NCI-H146 treated with DMSO at 0.1 percent for 48 hours (cell line): ENCODE measurements around the gene CCDC170.

Source experiments
- DNase-seq: peaks from one replicate; lab custom pipeline; 2025; ENCODE audit not compliant: unreplicated experiment; lab: John Stamatoyannopoulos, UW

Gene CCDC170

DNA sequence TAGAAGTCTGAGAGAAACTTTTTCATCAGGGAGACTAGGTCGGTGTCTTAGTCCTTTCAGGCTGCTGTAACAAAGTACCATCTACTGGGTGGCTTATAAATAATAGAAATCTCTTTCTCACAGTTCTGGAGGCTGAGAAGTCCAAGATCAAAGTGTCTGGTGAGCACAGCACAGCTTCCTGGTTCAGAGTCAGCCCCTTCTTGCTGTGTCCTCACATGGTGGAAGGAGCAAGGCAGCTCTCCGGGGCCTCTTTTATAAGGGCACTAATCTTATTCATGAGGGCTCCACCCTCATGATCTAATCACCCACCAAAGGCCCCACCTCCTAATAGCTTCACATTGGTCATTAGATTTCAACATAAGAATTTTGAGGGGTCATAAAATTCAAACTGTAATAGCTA lies 122.8 kb downstream of the CCDC170 start:
- DNase-seq = no peak

DNA sequence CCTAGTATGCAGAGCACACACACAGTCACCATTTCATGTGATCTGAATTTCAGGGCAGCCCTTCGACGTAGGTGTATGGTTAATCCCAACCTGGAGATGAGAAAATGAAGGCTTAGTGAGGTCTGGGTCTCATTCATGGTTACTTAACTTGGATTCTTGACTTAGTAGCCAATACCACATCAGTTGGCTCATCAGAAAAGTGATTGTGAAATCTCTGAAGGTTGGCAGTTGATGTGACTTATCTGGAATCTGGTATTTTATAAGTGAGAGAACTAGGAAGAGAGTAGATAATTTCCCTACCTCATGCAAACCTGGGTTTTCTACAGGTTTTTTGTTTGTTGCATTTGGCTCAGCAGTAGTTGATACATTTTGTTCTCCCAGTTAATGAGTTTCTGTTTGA lies 123.7 kb downstream of the CCDC170 start:
- no peak for DNase-seq

DNA sequence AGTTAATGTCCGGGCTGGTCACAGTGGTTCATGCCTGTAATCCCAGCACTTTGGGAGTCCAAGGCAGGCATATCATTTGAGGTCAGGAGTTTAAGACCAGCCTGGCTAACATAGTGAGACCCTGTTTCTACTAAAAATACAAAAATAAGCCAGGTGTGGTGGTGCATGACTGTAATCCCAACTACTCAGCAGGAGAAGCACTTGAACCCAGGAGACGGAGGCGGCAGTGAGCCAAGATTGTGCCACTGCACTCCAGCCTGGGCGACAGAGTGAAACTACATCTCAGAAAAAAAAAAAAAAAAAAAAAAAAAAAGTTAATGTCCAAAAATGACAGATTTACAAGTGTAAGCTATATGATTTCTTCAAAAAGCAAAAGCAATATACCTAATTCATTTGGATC lies 124.9 kb downstream of the CCDC170 start:
- no peak for DNase-seq

DNA sequence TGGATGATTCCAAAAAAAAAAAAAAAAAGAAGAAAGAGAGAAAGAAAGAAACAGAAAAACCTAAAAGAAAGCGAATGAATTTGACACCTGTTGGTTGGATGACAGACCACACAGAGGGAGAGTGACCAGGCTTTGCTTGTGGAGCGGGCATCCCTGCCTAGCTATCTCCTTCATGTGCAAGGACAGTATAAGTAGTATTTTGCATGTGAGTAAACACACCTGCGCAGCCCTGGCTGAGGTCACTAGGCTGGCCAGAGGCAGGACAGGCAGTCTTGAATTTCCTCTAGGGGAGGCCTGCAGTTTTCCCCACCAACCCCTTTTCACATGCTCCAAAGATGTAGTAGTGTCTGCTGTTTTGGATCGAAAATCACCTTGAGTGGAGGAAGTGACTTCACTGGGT lies 126.4 kb downstream of the CCDC170 start:
- no peak for DNase-seq

DNA sequence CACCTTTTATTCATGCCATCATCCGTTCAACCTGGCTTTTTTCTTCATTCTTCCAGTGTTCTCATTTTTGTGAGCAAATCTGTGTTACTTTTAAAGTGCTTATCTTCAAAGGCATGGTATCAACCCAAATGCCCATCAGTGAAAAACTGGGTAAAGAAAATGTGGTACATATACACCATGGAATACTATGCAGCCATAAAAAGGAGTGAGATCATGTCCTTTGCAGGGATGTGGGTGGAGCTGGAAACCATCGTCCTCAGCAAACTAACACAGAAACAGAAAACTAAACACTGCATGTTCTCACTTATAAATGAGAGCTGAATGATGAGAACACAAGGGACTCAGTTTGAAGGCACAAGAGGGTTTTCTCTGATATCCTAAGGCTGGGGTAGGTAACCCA lies 130.3 kb downstream of the CCDC170 start:
- DNase-seq = no peak

DNA sequence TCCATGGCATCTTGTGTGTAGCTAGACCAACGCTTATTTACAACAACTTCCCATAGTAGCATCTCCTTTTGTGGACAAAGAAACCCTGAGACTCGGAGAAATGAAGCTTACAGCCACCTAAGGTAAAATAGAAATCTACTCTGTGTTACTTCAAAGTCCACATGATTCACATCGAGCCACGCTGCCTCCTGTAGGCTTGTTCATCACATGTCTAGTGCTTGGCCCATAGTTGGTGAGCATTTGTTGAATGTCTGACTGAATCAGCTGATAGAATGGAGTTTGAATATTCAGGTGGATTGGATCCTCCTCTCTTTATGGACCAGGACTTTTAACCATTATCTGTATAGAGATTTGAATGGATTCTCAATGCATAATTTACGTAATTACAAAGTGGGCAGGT lies 130.7 kb downstream of the CCDC170 start:
- DNase-seq = no peak

DNA sequence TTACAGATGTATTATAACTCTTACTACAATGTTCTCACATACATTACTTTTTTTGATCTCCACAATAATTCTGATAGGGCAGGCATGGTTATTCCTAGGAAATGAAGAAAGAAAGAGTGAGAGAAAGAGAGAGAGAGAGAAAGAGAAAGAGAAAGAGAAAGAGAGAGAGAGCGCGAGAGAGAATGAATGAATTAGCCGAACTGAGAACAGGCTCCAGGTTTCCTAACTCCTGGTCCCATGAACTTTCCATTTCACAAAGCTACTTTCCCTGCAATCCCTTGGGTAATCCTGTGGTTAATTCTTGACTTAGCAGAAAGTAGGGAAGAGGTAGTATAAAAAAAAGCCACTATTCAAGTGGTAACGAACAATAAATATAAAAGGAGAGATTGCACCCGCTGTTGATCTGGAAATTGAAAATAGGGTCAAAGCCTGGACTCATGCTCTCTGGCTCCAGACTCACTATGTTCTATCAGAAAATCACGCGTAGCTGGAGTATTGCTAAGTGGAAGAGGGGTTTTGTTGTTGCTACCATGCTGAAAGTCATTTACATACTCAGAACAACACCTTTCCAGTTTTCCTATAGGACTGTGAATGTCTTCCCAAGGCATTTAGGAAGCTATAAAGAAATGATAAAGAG lies 131.2 kb downstream of the CCDC170 start:
- DNase-seq = no peak

DNA sequence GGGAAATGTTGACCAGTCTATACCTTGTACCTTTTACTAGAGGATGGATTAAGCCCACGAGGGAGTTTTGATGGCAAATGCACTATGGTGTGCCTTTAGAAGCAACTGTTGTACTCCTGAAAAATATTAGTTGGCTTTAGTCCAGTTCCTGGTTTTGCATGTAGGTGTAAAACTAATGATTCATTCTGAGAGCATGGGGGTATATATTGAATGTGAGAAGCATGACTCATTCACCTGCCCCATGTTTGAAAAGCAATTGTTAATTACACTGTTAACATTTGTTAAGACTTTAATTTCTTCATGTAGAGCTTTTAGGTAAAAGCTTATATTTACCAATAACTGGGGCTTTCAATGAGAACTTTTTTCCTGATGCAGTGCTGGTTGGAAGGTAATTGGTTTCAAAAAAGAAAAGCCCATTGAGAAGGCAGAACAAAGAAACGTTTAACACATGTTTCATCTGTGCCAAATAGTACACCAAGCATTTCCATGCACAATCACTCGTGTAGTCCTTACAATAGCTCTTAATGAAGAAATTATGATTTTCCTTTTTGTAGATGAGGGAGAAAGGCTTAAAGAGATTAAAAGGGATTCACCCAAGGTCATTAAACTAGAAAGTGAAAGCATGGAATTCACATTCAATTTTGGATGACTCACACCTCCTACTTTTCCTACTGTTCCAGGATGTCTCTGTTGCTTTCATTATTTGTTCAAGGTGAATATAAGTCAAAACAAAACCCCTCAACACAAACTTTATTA lies 134.1 kb downstream of the CCDC170 start:
- no peak for DNase-seq

DNA sequence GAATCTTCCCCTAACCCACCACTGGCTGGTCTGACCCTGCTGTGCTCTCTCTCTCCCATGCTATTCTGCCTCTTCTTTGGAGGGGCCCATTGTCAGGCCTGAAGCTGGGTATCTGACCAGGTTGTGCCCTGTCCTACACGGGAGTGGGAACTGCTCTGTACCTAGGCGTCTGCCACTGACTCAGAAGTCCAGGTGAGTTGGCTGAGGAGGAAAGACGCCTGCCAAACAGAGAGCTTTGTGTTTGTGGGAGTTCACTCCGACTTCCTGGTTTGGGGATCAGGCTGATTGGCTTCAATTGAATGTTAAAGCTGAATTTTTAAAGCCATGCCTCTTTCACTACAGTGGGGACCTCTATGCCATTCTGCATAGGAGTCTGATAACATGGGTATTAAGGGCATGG lies 136.0 kb downstream of the CCDC170 start:
- DNase-seq = no peak

DNA sequence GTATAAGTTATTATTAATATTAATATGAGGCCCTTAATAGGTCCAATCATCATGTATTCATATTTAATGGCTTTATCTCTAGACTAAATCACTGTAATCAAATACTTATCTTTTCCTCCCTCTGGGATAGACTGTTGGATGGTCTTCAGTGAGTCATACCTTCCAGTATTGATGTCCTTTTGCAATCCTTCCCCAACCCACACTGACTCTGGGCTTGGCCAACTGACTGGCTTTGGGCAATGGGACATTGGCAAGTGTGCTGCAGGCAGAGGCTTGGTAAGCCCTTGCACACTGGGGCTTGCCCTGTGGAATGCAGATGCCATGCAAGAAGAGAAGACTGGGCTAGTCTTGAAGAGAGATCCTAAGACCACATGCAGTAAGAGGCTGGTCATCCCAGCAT lies 136.6 kb downstream of the CCDC170 start:
- DNase-seq = no peak

DNA sequence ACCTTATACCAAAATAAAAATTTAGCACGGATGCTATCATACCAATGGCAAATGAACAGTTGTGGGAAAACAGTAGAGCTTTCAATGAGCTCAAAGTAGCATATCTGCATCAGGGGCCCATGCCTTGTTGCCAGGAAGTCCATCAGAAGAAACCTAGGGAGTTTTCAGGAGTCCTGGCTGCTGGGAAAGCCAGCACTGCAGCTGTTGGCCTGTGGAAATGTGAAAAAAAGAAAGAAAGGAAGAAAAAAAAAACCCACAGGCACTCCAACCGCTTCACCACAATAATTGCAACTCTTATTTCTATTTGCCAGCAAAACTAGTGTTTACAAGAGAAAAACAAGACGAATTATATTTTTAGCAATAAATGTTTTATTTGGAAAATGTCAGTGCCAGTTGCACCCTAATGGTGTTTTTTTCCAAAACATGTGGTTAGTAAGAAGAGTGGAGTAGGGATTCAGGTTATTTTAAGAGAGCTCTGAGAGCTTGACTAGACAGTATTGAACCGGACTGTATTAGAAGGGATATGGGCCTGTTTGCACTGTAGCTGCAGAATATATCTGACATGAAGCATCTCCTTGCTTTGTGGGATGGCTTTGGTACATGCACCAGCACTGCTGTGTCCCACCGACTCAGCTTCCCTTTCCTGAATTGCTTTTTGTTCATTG lies 137.3 kb downstream of the CCDC170 start:
- no peak for DNase-seq

DNA sequence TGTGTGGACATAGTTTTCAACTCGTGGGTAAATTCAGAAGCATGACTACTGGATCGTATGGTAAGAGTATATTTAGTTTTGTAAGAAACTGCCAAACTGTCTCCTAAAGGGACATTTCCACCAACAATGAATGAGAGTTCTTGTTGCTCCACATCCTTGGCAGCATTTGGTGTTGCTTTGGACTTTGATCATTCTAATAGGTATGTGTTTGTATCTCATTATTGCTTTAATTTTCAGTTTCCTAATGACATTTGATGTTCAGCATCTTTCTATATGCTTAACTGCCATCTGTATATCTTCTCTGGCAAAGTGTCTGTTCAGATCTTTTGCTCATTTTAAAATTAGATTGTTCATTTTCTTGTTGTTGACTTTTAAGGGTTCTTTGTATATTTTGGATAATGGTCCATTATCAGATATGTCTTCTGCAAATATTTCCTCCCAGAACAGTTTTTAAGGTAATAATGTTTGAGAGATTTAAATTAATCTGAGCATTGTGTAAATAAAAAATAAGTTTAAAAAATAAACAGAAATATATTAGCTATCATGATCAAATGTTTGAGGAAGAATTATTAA lies 138.7 kb downstream of the CCDC170 start:
- no peak for DNase-seq

DNA sequence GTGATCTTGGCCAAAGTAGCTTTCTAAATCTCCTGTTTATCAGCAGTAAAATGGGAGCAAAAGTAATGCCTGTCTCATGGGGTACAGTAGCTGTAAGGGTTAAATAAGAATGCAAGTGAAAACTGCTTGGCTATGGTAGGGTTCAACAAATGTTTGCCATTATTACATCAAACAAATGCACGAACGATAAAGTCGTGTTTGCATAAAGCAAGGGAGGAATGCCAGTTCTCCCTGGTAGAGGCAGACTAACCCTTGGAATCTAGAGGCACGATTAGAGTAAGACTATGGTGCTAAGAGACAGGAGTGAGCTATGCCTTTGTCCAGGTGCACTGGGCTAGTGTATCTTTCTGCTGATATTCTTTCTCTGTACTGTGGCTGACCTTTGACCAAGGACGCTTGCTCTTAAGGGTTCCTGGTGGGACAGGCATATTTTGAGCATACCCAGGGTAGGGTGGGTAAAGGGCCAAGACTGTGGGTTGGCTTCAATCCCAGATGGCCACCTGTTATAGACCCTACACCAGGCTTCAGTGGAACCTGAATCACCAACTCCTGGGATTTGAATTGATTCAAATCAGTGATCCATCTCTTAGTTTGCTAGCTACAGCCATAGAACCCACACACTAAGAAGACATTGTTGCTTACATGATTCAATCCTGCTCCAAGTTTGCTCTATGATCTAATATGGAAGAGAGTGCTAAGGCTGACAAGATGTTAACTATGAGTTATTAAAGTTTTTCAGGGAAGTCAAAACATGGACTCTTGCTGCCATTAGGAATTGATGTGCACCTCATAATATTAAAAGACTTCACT lies 139.9 kb downstream of the CCDC170 start:
- DNase-seq = no peak

DNA sequence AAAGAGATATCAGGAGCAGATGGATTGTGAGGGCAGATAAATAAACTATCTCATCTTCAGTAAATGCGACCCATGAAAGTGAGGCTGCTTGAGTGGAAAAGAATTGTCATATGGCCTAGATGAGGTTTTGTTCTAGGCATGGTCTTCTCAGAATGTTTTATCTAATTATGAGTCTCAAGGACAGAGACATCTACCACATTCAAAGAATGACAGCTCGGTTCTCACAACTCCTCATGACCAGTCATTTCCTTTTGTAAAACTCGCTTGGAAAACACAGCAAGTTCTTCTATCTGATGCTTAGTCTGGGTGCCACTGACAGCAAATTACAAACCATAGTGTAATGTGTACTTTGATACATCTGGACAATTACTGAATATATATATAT lies 140.5 kb downstream of the CCDC170 start:
- no peak for DNase-seq

DNA sequence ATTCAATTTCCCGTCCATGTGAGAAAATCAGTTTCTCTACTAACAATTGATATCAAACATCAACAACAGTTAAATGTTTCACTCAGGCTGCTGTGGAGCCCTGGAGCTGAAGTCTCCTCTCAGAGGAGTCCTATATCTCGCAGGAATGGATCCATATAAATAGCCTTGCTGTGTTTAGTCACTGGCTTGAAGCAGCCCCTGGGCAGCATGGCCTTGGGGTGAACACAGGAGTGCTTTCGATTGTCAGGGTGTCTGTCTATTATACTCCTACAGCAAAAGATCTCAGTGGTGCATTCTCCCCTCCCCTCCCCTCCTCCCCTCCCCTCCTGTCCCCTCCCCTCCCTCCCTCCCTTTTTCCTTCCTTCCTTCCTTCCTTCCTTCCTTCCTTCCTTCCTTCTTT lies 141.9 kb downstream of the CCDC170 start:
- no peak for DNase-seq

DNA sequence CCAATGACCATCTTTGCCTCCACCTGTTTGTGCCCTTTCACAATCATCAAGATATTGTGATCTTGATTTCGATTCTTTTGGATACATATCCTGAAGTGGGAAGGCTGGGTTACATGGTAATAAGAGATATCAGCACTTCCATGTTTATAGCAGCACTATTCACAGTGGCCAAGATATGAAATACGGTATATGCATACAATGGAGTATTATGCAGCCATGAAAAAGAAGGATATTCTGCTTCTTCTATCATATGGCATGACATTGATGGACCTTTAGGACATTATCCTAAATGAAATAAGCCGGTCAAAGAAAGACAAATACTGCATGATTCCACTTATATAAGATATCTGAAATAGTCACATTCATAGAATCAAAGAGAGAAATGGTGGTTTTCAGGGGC lies 144.0 kb downstream of the CCDC170 start:
- DNase-seq = no peak

DNA sequence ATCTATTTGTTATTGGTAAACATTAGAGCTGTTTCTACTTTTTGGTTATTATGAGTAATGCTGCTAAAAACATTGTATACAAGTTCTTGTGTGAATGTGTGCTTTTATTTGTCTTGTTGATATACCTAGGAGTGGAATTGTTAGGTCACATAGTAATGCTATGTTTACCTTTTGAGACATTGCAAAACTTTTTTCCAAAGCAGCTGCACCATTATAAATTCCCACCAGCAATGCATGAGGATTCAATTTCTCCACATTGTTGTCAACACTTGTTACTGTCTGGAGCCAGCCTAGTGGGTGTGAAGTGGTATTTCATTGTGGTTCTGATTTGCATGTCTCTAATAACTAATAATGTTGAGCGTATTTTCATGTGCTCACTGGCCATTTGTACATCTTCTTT lies 145.9 kb downstream of the CCDC170 start:
- DNase-seq = no peak

DNA sequence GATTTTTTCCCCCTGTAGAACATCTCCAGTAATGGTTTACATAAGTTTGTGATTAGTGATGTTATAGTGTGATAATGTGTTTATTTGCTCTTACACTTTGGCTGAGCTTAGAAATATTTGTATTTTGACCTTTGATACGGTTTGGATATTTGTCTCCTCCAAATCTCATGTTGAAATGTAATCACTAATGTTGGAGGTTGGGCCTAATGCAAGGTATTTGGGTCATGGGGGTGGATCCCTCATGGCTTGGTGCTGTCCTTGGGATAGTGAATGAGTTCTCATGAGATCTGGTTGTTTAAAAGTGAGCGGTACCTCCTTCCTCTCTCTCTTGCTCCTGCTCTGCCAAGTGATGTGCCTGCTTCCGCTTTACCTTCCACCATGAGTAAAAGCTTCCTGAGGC lies 147.2 kb downstream of the CCDC170 start:
- no peak for DNase-seq

DNA sequence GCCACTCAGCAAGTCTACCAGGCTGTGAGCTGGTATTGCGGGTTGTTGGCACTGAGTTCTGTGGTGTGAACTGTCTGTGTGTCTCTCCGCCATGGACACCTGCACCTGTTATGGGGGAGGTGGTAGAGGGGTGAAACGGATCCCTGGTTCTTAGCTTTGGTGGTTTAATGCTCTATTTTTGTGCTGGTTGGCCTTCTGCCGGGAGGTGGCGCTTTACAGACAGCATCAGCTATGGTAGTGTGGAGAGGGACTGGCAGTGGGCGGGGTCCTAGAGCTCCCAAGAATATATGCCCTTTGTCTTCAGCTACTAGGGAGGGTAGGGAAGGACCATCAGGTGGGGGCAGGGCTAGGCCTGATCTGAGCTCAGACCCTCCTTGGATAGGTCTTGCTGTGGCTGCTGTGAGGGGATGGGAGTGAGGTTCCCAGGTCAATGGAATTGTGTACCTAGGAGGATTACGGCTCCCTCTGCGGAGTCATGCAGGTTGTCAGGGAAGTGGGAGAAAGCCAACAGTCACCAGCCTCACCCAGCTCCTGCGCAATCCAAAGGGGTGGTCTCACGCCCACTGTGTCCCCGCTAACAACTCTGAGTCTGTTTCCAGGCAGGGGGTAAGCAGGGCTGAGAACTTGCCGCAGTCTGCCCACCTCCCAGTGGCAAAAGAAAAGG lies 154.3 kb downstream of the CCDC170 start:
- no peak for DNase-seq

DNA sequence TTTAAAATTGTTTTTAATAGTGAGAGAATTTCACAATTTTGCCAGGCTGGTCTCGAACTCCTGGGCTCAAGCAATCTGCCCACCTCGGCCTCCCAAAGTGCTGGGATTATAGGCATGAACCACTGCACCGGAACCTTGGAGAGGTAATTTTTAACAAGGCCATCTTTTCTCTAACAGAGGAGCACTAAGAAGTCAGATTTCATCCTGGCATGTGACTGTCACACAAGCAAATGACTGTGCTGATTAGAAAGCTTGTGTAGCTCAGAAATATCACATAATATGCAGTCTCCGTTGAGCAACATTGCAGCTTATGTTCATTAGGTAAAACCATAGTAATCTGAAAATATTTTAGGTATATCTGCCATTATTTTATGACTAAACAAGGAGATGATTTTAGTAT lies 156.0 kb downstream of the CCDC170 start:
- no peak for DNase-seq

DNA sequence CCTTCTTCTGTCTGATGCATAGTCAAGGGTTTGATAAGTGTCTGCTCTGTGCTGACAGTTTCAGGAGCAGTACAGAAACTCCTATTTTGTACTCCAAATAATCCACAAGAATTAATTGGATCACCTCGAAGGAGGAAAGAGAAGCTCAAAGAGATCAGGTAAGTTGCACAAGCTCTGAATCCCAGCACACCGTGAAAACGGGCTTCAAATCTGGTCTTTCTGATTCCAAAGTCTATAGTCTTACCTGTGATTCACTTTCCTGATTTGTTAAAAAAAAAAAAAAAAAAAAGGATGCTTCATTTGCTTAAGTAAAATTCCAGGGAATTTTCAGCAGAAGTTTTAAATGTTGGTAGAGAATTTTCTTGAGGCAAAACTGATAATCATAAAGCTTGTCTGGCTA lies 157.8 kb downstream of the CCDC170 start:
- no peak for DNase-seq
